AG09309 (cell line): ENCODE data around the gene LRTM2.

Source experiments
- DNase-seq: peaks from one replicate; pipeline ENCODE4 v3.0.0-alpha.2; 2010; ENCODE audit warnings: low read depth
- H3K4me3 ChIP-seq: 2 replicates; pipeline ENCODE4 v1.5.1; 2011; ENCODE audit warnings: mild to moderate bottlenecking, low read depth, low read length, moderate library complexity; ENCODE audit not compliant: control insufficient read depth
- CTCF ChIP-seq: IDR thresholded peaks from 2 replicates; pipeline ENCODE4 v1.5.1; 2011; ENCODE audit warnings: mild to moderate bottlenecking, low read depth, low read length, inconsistent platforms; ENCODE audit not compliant: insufficient read depth, control insufficient read depth; ENCODE audit errors: missing control alignments

The LRTM2 gene

GRCh38 chr12:1877169-1877878 is 57.0 kb downstream of the LRTM2 start:
- no peak for DNase-seq
- no peak for TF ChIP-seq CTCF
- no peak overlapping the region for H3K4me3 ChIP-seq

GRCh38 chr12:1878214-1878613 is 57.8 kb downstream of the LRTM2 start:
- TF ChIP-seq CTCF, result no peak
- H3K4me3 ChIP-seq, result no peak overlapping the region
- DNase-seq, result no peak

GRCh38 chr12:1878695-1879094 is 58.3 kb downstream of the LRTM2 start:
- H3K4me3 ChIP-seq, result no peak overlapping the region
- TF ChIP-seq CTCF, result no peak
- DNase-seq, result no peak

GRCh38 chr12:1879633-1880032 is 59.3 kb downstream of the LRTM2 start:
- TF ChIP-seq CTCF, result no peak
- DNase-seq, result no peak
- no peak overlapping the region for H3K4me3 ChIP-seq

GRCh38 chr12:1880153-1880845 is 59.9 kb downstream of the LRTM2 start:
- H3K4me3 ChIP-seq, result no peak overlapping the region
- DNase-seq, result no peak
- no peak for TF ChIP-seq CTCF

- no peak for DNase-seq
- no peak overlapping the region for H3K4me3 ChIP-seq
- no peak for TF ChIP-seq CTCF
Measured at GRCh38 chr12:1880876-1881275, 60.5 kb downstream of the LRTM2 start.
